Activated T-cell treated with anti-CD3 and anti-CD28 coated beads, Interleukin-2, amount 50 U/mL, for 1 hour (primary cell): ENCODE results near the gene TOP3A.

Source experiments
- DNase-seq: peaks from one replicate; pipeline ENCODE4 v3.0.0-alpha.2; 2020

Gene TOP3A

DNA sequence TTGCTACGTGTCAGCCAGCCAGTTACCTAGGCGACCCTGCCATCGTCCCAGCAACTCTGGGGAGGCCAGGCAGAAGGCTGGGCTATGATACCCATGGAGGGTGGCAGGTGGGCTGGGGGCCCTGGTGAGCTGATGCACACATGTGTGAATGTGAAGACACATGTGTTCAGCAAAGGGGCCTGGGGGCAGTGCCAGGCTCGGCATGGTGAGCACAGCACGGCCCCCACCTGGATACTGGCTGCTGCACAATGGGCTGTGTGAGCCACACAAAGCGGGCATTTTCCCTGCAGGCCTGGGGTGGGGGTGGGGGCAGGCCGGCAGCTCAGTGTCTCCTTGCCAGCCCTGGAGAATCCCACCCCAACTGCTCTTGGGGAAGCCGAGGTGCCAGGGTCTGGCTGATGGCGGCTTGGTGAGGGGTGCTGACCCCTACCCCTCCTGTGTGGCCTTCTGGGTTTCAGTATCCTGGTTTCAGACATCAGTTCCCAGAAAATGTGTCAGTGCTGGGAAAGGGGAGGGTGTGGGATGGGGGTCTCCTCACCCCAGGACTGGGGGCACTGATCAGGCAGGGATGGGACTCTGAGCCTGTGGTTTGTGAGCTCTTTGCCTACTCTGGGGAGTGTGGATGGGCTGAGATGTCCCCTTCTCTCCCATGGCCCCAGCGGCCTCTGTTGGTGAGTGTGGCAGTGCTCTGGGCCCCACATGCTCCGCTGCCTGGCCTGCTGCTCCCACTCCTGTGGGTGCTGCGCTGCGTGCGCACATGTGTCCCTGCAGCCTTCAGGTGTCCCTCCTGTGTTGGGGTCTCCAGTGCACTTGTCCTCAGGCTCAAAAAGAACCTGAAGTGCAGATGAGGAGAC lies 84.3 kb downstream of the TOP3A start:
- DNase-seq = no peak

DNA sequence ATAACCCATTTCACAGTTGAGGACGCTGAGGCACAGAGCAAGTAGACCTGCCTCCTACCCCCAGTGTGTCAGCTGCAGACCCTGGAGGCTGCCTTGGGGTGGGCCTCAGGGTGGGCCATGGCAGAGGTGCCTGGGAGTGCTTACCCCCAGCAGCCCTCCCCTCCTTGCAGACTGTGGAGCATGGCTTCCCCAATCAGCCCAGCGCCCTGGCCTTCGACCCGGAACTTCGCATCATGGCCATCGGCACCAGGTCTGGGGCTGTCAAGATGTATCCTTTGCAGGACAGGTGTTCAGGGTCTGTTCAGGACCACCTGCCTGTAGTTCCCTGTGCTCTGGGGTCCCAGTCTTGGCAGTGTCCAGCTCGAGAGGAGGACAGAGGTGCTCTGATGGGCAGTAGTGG lies 85.0 kb downstream of the TOP3A start:
- DNase-seq = no peak

DNA sequence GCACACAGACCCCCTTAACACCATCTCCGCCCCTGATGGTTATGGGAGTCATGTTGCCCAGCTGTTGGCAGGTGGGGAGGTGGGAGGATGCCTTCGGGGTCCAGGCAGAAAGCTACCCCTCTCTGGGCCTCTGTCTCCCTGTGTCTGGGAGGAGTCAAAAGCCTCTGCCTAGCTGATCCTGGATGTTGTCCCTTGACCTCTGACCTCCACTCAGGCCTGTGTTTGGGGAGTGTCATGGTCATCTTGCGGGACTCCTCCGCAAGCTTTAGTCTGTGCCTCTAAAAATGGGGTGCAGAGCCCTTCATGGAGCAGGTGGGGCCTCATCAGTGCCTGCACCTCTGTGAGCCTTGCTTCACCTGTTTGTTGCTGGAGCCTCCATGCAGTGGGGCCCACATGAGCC lies 85.5 kb downstream of the TOP3A start:
- no peak for DNase-seq

DNA sequence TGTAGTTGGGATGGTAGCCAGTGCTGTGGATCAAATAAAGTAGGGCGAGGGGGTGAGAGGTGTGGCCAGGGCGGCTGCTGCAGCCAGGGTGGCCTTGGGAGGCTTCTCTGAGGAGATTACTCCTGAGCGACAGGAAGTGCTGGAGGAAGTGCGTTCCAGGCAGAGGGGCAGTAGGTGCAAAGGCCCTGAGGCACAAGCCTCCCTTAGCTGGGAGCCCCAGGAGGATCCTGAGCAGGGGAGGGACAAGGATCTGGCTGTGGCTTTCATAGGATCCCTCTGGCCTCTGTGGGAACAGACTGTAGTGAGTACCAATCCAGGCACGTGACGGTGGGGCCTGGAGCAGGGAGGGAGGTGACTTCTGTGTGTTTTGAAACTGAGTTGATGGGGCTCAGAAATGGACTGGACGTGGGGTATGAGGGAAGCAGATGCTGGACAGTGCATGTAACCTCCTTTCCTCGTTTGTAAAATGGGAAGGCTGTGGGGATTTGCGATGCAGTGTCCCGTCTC lies 86.6 kb downstream of the TOP3A start:
- DNase-seq = no peak

DNA sequence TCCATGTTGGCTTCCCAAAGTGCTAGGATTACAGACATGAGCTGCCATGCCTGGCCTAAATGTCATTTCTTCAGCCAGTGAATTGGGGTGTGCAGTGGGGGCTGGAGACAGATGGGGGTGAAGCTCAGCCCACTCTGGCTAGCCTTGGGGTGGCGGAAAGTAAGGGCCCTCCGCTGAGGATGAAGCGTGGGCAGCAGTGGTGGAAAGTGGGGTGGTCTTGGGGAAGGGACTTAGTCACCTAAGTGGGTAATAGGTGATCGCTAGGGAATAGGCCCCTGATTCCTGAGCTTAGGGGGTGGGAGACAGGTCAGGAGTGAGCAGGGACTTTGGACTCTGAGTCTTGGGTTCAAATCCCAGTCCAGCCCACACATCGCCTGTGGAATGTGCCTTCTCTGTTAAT lies 87.2 kb downstream of the TOP3A start:
- DNase-seq = no peak

DNA sequence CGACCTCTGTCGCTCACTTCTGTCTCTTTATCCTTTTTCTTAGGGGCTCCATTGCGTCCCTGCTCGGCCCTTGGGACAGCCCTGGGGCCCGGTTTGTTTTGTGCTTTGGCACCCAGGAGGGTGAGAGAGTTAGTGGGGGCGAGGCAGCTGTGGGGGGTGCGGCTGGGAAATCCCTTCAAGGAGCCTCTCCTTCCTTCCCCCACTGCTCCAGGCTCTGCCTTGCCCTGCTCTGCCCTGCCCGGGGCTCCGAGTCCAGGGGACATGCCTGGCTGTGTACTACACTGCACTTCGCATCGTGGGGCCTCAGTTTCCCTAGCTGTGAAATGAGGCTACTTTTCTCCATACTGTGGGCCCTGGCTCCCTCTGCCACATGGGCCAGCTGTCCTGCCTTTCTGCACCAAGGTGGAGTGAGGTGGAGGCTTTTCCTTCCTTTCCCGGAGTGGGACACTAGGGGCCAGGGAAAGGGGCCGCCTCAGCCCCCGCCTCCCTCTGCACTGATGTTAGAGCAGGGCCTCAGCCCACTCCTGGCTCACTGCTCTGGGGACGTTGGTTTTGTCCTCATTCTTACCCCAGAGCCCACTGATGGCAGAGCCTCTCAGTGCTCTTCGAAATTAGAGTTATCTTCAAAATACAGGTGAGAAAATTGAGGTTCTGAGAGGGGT lies 88.4 kb downstream of the TOP3A start:
- peak; percentile 25 for DNase-seq

DNA sequence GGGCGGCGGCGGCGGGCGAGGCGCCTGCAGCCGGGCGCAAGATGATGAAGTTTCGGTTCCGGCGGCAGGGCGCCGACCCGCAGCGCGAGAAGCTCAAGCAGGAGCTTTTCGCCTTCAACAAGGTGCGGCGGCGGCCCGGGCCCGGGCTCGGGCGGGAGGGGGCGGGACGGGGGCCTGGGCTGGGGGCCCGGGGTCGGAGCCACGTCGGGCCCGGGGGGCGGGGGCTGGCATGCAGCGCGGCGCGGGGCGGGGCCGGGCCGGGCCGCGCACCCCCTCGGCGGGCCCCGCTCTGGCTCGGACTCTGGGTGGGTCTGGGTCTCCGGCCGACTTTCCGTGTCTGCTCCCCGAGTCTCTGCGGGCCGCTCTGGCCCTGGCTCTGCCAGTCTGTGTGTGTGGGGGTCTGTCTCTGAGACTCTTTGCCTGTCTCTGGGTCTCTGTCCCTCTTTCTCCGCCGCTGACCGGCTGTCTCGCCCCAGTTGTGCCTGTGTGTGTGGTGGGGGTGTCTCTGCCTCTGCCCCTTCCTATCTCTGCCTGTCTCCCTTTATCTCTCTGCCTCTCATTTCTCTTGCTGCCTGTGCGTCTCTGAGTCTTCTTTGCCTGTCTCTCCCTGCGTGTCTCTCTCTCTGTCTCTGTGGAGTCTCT lies 89.0 kb downstream of the TOP3A start:
- DNase-seq = no peak

DNA sequence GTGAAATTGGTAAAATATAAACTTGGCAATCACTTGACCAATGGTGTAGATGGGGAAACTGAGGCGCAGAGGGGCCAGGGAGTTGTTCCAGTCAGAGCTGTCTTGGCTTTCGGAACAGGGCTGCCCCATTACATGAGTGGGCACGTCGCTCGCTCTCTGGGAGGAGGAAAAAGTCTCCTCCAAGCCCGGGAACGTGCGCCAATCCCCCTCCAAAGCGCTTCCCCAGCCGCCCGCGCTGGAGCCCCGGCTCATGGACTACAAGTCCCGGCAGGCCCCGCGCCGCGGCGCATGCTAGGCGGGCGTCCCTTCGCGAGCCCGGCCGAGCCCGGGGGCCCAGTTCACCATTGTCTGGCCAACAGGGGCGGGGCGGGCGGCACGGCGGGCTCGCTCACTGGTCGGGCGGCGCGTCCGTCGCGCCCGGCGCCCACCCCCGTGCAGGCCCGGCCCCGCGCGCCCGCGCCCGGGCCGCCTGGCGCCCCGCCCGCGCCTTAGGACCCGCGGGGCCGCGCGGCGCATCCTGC lies 89.6 kb downstream of the TOP3A start, which contains the start of gene LLGL1:
LLGL1 (plus strand) TSS at position 515 of the 521 bp plus-strand sequence. CDS start 48 bp downstream, outside the sequence.
- peak; percentile 95 for DNase-seq

DNA sequence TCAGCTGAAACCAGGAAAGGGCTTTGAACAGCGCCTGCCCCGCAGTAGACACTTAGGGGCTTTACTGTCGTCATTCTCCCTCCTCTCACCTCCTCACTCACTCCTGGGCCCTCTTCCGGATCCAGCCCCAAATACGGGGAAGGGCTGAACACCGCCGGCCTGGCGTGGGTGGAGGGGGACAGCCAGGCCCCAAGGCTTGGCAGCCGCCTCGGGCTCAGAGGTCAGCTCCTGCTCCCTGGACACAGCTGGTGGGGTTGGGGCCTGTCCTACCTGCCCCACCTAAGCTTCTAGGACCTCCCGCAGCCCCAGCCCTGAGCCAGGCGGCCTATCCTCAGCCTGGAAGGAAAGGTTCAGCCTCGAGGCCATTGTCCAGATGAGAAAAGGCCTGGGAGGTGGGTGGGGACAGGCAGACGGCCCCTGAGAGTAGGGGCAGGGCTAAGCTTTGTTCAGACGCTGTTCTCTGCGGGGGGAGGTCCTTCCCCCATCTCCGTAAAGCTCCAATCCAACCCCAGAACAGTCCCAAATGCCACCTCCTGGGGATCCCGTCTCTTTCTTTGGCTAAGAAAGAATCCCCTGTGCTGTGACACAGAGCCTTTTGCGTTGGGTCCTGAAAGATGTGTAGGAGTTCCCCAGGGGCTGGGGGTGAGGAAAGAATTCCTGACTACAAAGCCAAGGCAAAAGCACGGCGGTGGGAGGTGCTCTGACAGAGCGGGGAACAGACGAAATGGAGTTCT lies 90.2 kb downstream of the TOP3A start:
- DNase-seq = no peak

DNA sequence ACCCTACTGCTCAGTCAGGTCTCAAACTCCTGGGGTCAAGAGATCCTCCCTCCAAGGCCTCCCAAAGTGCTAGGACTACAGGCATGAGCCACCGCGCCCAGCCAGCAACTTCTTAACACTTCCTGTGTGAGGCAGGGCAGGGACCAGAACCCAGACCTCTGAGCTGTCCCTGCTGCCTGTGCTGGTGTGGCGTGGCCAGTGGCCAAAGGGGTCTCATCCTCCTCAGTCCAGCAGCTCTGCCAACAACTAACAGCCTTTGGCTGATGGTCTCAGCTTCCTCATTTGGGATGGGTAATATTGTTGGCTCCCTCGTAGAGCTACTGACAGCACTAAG lies 90.8 kb downstream of the TOP3A start:
- no peak for DNase-seq
